ENCODE measurements around the gene ALDH7A1.

DNA sequence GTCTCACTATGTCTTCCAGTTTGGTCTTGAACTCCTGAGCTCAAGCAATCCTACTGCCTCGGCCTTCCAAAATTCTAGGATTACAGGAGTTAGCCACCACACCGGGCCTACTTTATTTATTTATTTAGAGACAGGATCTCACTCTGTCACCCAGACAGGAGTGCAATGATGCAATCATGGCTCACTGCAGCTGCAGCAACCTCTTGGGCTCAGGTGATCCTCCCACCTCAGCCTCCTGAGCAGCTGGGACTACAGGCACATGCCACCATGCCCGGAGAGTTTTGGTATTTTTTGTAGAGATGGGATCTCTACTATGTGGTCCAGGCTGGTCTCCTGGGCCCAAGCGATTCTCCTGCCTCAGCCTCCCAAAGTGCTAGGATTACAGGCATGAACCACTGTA lies 38.5 kb upstream of the ALDH7A1 start:
- TF ChIP-seq, protein P1, sequence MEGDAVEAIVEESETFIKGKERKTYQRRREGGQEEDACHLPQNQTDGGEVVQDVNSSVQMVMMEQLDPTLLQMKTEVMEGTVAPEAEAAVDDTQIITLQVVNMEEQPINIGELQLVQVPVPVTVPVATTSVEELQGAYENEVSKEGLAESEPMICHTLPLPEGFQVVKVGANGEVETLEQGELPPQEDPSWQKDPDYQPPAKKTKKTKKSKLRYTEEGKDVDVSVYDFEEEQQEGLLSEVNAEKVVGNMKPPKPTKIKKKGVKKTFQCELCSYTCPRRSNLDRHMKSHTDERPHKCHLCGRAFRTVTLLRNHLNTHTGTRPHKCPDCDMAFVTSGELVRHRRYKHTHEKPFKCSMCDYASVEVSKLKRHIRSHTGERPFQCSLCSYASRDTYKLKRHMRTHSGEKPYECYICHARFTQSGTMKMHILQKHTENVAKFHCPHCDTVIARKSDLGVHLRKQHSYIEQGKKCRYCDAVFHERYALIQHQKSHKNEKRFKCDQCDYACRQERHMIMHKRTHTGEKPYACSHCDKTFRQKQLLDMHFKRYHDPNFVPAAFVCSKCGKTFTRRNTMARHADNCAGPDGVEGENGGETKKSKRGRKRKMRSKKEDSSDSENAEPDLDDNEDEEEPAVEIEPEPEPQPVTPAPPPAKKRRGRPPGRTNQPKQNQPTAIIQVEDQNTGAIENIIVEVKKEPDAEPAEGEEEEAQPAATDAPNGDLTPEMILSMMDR (IDR thresholded peaks at IDR 0.05): no peak
- no peak for TF ChIP-seq POLR2A (IDR thresholded peaks at IDR 0.05)
